Measurements from ENCODE around the gene NMRK2.
"Not testable (repeated sequence)": the region's sequence is repeated elsewhere in the genome, so short reads cannot be mapped to it uniquely, and the experiment has no call there.

Gene NMRK2

DNA sequence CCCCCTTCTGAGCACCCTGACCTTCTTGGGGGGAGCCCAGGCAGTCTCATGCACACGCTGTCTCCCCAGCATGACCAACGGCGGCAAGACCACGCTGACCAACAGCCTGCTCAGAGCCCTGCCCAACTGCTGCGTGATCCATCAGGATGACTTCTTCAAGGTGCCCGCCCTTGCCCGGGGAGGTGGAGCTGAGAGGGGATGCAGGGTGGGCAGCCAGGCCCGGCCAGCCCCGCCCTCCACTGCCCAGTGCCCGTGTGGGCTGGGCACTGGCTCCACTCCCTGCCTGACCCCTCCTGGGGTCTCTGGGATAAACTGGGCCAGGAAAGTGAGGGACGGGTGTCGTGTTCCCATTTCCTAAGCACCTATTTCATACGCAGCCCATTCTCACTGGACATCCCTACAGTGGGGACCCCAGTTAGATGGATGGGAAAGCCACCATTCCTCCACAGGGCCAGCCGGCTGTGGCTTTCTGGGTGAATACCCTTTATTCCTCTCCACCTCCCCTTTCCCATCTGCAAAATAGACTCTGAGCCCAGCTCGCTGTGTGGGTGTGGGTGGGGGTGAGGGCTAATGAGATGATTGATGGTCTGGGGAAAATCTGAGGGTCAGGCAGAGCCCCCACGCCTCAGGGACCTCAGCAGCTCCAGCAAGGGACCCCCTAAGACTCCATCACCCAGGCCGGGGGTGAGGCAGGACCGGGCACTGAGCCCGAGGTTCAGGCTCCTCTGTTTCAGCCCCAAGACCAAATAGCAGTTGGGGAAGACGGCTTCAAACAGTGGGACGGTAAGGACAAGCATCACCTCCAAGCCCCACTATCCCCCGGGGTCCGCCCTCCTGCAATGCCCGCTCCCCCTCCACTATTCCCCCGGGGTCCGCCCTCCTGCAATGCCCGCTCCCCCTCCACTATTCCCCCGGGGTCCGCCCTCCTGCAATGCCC, 3.9 kb downstream of the NMRK2 start:
- DNase-seq, result no peak
- Histone ChIP-seq H3K4me3 (ENCODE audit: insufficient read depth, low read depth, low read length, poor library complexity, severe bottlenecking) (no peak overlapping the region), H3K36me3 (ENCODE audit: control insufficient read depth, insufficient read depth, low read length) (no peaks in the 10 kb centered on the region), H3K27me3 (replicated peaks; ENCODE audit: control insufficient read depth, insufficient read depth, low read length, poor library complexity, severe bottlenecking) (peaks cover 16% of the 10 kb centered on the region), H3K4me1 (ENCODE audit: control insufficient read depth, insufficient read depth, low read length, poor library complexity, severe bottlenecking) (no peaks in the 10 kb centered on the region), H3K27ac (ENCODE audit: insufficient read depth, low read length, poor library complexity, severe bottlenecking) (no peak overlapping the region), H3K9me3 (ENCODE audit: control insufficient read depth, low read length) (no peaks in the 10 kb centered on the region)

DNA sequence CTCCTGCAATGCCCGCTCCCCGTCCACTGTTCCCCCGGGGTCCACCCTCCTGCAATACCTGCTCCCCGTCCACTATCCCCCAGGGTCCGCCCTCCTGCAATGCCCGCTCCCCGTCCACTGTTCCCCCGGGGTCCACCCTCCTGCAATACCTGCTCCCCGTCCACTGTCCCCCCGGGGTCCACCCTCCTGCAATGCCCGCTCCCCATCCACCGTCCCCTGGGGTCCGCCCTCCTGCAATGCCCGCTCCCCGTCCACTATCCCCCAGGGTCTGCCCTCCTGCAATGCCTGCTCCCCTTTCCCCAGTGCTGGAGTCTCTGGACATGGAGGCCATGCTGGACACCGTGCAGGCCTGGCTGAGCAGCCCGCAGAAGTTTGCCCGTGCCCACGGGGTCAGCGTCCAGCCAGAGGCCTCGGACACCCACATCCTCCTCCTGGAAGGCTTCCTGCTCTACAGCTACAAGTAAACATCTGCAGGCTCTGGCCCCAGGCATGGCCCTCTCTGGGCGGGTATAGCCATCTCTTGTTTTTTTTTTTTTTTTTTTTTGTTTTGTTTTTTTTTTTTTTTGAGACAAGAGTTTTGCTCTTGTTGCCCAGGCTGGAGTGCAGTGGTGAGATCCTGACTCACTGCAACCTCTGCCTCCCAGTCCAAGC, 5.6 kb downstream of the NMRK2 start:
- not testable (repeated sequence) for H3K36me3 ChIP-seq (ENCODE audit: control insufficient read depth, insufficient read depth, low read length); H3K9me3 ChIP-seq (ENCODE audit: control insufficient read depth, low read length); DNase-seq; H3K27me3 ChIP-seq (replicated peaks; ENCODE audit: control insufficient read depth, insufficient read depth, low read length, poor library complexity, severe bottlenecking); H3K4me1 ChIP-seq (ENCODE audit: control insufficient read depth, insufficient read depth, low read length, poor library complexity, severe bottlenecking); H3K27ac ChIP-seq (ENCODE audit: insufficient read depth, low read length, poor library complexity, severe bottlenecking); H3K4me3 ChIP-seq (ENCODE audit: insufficient read depth, low read depth, low read length, poor library complexity, severe bottlenecking)

DNA sequence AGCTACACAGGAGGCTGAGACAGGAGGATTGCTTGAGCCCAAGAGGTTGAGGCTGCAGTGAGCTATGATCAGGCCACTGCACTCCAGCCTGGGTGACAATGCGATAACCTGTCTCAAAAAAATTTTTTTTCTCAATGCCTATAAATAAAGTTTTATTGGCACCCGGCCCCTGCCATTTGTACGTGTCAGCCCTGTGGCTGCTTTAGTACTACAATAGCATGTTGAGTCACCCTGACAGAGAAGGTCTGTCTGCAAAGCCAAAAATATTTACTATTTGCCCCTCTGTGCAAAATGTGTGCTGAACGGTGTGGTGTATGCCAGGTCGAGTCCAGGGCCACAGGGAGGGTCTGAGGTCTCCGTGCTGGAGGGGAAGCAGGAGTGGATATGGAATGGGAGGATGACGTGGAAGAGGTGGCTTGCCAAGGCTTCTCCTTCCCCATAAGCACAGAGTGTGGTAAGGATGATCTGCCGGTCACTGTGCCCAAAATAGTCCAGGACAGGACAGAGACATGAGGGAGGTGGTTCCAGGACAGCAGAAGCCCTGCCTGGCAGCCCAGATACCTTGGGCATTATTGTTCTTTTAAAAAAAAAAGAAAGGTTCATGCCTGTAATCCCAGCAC, 10.0 kb downstream of the NMRK2 start:
- no peak overlapping the region for H3K4me3 ChIP-seq (ENCODE audit: insufficient read depth, low read depth, low read length, poor library complexity, severe bottlenecking)
- H3K27me3 ChIP-seq (replicated peaks; ENCODE audit: control insufficient read depth, insufficient read depth, low read length, poor library complexity, severe bottlenecking), result no peaks in the 10 kb centered on the region
- H3K36me3 ChIP-seq (ENCODE audit: control insufficient read depth, insufficient read depth, low read length), result no peaks in the 10 kb centered on the region
- no peak overlapping the region for H3K27ac ChIP-seq (ENCODE audit: insufficient read depth, low read length, poor library complexity, severe bottlenecking)
- DNase-seq, result no peak
- H3K9me3 ChIP-seq (ENCODE audit: control insufficient read depth, low read length), result no peaks in the 10 kb centered on the region
- no peaks in the 10 kb centered on the region for H3K4me1 ChIP-seq (ENCODE audit: control insufficient read depth, insufficient read depth, low read length, poor library complexity, severe bottlenecking)

DNA sequence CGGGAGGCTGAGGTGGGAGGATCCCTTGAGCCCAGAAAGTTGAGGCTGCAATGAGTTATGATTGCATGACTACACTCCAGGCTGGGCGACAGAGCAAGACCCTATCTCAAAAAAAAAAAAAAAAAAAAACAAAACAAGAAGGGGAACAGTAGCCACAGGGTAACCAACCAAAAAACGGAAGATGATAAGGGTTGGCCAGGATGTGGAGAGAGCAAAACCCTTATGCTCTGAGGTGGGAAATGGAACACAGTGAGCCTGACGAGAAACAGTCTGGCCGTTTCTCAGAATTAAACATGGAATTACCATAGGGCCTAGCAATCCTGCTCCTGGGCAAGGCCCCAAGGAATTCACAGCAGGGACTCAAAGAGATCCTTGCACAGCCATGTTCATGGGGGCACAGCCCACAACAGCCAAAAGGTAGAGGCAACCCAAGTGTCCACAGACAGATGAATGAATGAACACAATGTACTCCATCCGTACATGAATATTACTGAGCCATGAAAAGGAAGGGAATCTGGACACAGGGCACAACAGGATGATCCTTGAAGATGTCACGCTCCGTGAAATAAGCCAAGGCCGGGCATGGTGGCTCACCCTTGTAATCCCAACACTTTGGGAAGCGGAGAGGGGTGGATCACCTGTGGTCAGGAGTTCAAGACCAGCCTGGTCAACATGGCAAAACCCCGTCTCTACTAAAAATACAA, 11.3 kb downstream of the NMRK2 start:
- Histone ChIP-seq H3K27me3 (replicated peaks; ENCODE audit: control insufficient read depth, insufficient read depth, low read length, poor library complexity, severe bottlenecking) (no peaks in the 10 kb centered on the region), H3K9me3 (ENCODE audit: control insufficient read depth, low read length) (no peaks in the 10 kb centered on the region), H3K4me1 (ENCODE audit: control insufficient read depth, insufficient read depth, low read length, poor library complexity, severe bottlenecking) (no peaks in the 10 kb centered on the region), H3K4me3 (ENCODE audit: insufficient read depth, low read depth, low read length, poor library complexity, severe bottlenecking) (no peak overlapping the region), H3K27ac (ENCODE audit: insufficient read depth, low read length, poor library complexity, severe bottlenecking) (no peak overlapping the region), H3K36me3 (ENCODE audit: control insufficient read depth, insufficient read depth, low read length) (no peaks in the 10 kb centered on the region)
- DNase-seq, result no peak

DNA sequence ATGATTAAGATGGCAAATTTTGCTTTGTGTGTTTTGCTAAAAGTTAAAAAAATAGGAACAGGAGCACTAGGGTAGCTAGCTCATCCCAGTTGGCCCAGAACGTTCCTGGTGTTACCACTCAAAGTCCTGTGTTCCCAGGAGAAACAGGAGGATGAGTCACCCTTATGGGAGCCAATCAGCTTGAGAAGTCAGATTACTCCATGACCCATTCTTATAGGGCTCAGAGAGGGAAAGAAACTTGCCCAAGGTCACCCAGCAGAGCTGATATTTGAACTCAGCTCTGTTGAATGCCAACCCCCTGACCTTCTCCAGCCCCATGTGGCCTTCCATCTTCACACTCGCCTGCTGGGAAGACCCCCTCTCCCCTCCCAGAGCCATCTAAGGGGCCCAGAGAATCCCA, 13.0 kb downstream of the NMRK2 start:
- no peak for DNase-seq
- no peaks in the 10 kb centered on the region for H3K27me3 ChIP-seq (replicated peaks; ENCODE audit: control insufficient read depth, insufficient read depth, low read length, poor library complexity, severe bottlenecking)
- H3K27ac ChIP-seq (ENCODE audit: insufficient read depth, low read length, poor library complexity, severe bottlenecking), result no peak overlapping the region
- H3K9me3 ChIP-seq (ENCODE audit: control insufficient read depth, low read length), result no peaks in the 10 kb centered on the region
- H3K4me3 ChIP-seq (ENCODE audit: insufficient read depth, low read depth, low read length, poor library complexity, severe bottlenecking), result no peak overlapping the region
- H3K36me3 ChIP-seq (ENCODE audit: control insufficient read depth, insufficient read depth, low read length), result no peaks in the 10 kb centered on the region
- H3K4me1 ChIP-seq (ENCODE audit: control insufficient read depth, insufficient read depth, low read length, poor library complexity, severe bottlenecking), result no peaks in the 10 kb centered on the region

DNA sequence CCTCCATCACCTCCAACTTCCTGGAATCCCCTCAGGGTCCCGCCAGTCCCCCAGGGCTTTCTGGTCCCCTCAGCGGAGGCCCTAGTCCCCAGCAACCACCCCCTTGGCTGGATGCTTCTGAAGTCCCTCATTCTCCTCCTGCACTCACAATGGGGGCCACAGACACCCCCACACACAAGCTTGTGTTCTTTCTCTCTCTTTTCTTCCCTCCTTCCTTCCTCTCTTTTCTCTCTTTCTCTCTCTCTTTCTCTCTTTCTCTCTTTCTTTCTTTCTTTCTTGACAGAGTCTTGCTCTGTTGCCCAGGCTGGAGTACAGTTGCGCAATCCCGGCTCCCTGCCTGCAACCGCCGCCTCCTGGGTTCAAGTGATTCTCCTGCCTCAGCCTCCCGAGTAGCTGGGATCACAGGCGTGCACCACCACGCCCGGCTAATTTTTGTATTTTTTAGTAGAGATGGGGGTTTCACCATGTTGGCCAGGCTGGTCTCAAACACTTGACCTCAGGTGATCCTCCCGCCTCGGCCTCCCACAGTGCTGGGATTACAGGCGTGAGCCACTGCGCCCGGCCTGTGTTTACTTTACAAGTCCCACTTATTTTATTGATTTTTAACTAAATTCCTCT, 14.6 kb downstream of the NMRK2 start:
- DNase-seq; H3K27me3 ChIP-seq (replicated peaks; ENCODE audit: control insufficient read depth, insufficient read depth, low read length, poor library complexity, severe bottlenecking); H3K9me3 ChIP-seq (ENCODE audit: control insufficient read depth, low read length); H3K4me3 ChIP-seq (ENCODE audit: insufficient read depth, low read depth, low read length, poor library complexity, severe bottlenecking); H3K4me1 ChIP-seq (ENCODE audit: control insufficient read depth, insufficient read depth, low read length, poor library complexity, severe bottlenecking); H3K27ac ChIP-seq (ENCODE audit: insufficient read depth, low read length, poor library complexity, severe bottlenecking); H3K36me3 ChIP-seq (ENCODE audit: control insufficient read depth, insufficient read depth, low read length): not testable (repeated sequence)

DNA sequence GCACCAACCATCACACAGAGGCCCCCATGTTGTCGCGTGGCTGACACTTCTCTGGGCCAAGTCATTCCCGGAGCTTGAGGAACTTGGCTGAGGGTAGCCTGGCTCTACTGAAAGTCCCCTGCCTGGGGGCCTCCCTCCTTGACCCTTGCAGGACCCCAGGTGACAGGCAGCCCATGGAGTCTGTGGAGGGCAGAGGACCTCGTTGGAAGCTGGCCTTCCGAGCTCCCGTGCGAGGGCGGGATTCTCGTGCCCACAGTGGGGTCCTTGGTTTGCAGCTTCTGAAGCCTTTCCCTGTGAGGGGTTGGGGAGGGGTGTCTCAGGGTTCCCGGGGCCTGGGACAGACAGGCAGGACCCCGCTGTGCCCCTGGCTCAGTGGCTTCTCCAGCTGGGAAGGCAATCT, 16.4 kb downstream of the NMRK2 start:
- Histone ChIP-seq H3K4me1 (ENCODE audit: control insufficient read depth, insufficient read depth, low read length, poor library complexity, severe bottlenecking) (no peaks in the 10 kb centered on the region), H3K4me3 (ENCODE audit: insufficient read depth, low read depth, low read length, poor library complexity, severe bottlenecking) (no peak overlapping the region), H3K27me3 (replicated peaks; ENCODE audit: control insufficient read depth, insufficient read depth, low read length, poor library complexity, severe bottlenecking) (no peaks in the 10 kb centered on the region), H3K9me3 (ENCODE audit: control insufficient read depth, low read length) (no peaks in the 10 kb centered on the region), H3K36me3 (ENCODE audit: control insufficient read depth, insufficient read depth, low read length) (no peaks in the 10 kb centered on the region), H3K27ac (ENCODE audit: insufficient read depth, low read length, poor library complexity, severe bottlenecking) (no peak overlapping the region)
- DNase-seq, result no peak

DNA sequence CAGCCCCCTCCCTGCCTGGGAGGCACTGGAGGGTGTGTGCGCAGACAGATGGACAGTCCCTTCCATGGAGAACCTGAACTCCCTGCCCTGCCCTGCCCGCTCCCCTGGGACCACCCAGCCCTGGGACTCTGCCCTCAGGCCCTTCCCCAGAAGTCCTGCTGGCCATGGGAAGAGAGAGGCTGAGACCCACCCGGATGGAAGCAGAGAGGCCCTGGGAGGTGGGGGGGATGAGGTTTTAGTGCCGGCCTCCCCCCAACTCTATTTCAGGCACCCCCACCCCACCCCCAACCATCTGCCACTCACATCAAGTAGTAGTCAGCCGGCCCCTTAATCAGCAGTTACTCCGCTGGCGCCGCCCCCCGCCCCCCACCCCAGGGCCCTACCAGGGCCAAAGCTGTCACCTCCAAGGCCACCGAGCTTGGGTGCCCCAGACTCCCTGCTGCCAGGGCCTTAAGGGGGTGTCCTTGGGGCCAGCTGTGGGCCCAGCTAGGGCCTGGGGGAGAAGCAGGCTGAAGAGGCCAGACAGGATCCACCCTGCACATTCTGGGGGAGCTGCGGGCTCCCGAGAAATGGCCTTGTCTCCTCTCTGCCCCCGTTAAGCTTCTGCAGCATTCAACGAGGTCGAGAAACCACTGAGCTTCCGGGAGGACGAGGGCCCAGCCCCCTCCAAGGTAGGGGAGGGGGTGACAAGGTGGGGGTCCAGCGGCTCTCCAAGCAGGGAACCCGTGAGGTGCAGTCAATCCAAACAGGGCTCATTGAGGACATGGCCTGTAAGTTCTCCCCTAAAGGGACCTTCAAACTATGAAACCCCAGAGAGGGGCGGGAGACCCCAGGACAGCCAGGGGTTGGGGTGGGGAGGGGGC, 17.4 kb downstream of the NMRK2 start:
- Histone ChIP-seq H3K27me3 (replicated peaks; ENCODE audit: control insufficient read depth, insufficient read depth, low read length, poor library complexity, severe bottlenecking) (no peaks in the 10 kb centered on the region), H3K4me1 (ENCODE audit: control insufficient read depth, insufficient read depth, low read length, poor library complexity, severe bottlenecking) (no peaks in the 10 kb centered on the region), H3K9me3 (ENCODE audit: control insufficient read depth, low read length) (no peaks in the 10 kb centered on the region), H3K27ac (ENCODE audit: insufficient read depth, low read length, poor library complexity, severe bottlenecking) (no peak overlapping the region), H3K4me3 (ENCODE audit: insufficient read depth, low read depth, low read length, poor library complexity, severe bottlenecking) (no peak overlapping the region), H3K36me3 (ENCODE audit: control insufficient read depth, insufficient read depth, low read length) (no peaks in the 10 kb centered on the region)
- DNase-seq, result no peak

Data from effector memory CD4-positive, alpha-beta T cell (primary cell).